RWPE1 (cell line): ENCODE results near the gene TMEM94.
A peak's percentile ranks its signal among the peaks of the same experiment; 100 is the strongest.

ENCODE experiments used
- CTCF ChIA-PET: fragments of 350-600 bp; sonication (Branson Sonifier 250); formaldehyde crosslinking; extraction: SDS; loops from one replicate; lab custom pipeline; 2021; lab: Yijun Ruan, JAX
- POLR2A ChIA-PET: fragments of 400-600 bp; formaldehyde crosslinking; extraction: SDS; loops from one replicate; lab custom pipeline; 2020; ENCODE audit warnings: antibody characterized with exemption; ENCODE audit not compliant: low non-redundant PET; lab: Yijun Ruan, JAX
- DNase-seq: peaks from one replicate; pipeline ENCODE4 v3.0.0; 2012; ENCODE audit warnings: low spot score
- H3K27ac ChIP-seq: fragments of 450-650 bp; 2 replicates; pipeline ENCODE4 v1.5.1; 2017
- CTCF ChIP-seq: fragments of 450-650 bp; conservative IDR thresholded peaks from 2 replicates; pipeline ENCODE4 v1.5.1; 2017; ENCODE audit warnings: low read depth, mild to moderate bottlenecking

TMEM94 gene

GRCh38 chr17:75493476-75494129, 37.2 kb downstream of the TMEM94 start:
- no peak overlapping the region for H3K27ac ChIP-seq
- TF ChIP-seq CTCF: no peak
- no peak for DNase-seq
- CTCF ChIA-PET: no interaction called here
- POLR2A ChIA-PET: no interaction called here

GRCh38 chr17:75494326-75494877, 38.0 kb downstream of the TMEM94 start:
- ChIA-PET CTCF (interaction anchor here (0.6 to 1.5 kb wide), 3 partner anchors 10 to 109 kb away, joined by 3 read pairs; no protein-coding TSS in a partner anchor), POLR2A (no interaction called here)
- H3K27ac ChIP-seq: no peak overlapping the region
- TF ChIP-seq CTCF: no peak
- DNase-seq: no peak

GRCh38 chr17:75496005-75496404, 39.6 kb downstream of the TMEM94 start:
- CTCF ChIA-PET: interaction anchor here (1.5 kb wide), 1 partner anchor 9 kb away, joined by 3 read pairs; no protein-coding TSS in a partner anchor
- POLR2A ChIA-PET: no interaction called here
- no peak for TF ChIP-seq CTCF
- DNase-seq: no peak
- H3K27ac ChIP-seq: peak overlapping the region; percentile 21; the same call in 1 of the 2 replicates

GRCh38 chr17:75498039-75498725, 41.7 kb downstream of the TMEM94 start:
- ChIA-PET CTCF (interaction anchor here (0.7 kb wide), 1 partner anchor 117 kb away, joined by 3 read pairs; no protein-coding TSS in a partner anchor), POLR2A (no interaction called here)
- H3K27ac ChIP-seq: peak overlapping the region; percentile 54
- no peak for DNase-seq
- no peak for TF ChIP-seq CTCF

- ChIA-PET POLR2A (interaction anchor here (0.6 kb wide), 1 partner anchor 102 kb away, joined by 3 read pairs; no protein-coding TSS in a partner anchor), CTCF (interaction anchor here (0.6 kb wide), 1 partner anchor 406 kb away, joined by 3 read pairs; no protein-coding TSS in a partner anchor)
- TF ChIP-seq CTCF: no peak
- no peak for DNase-seq
- peak overlapping the region; percentile 54 for H3K27ac ChIP-seq
Observed at GRCh38 chr17:75498726-75499213, 42.3 kb downstream of the TMEM94 start.
